Kidney epithelial cell (primary cell): ENCODE results near the gene CALY. TPM values are rescaled to one million over a fixed set of nuclear protein-coding genes. Genes with fewer than 3 reads are reported as not detected.
"Not testable (repeated sequence)": the region's sequence is repeated elsewhere in the genome, so short reads cannot be mapped to it uniquely, and the experiment has no call there.

Experiments used
- DNase-seq: peaks from one replicate; pipeline ENCODE4 v3.0.0-alpha.2; 2010; ENCODE audit warnings: low read depth
- H3K27me3 ChIP-seq: 2 replicates; pipeline ENCODE4 v1.6.0; 2011; ENCODE audit warnings: low read length; ENCODE audit not compliant: control insufficient read depth, insufficient read depth
- H3K36me3 ChIP-seq: 2 replicates; pipeline ENCODE4 v1.5.1; 2011; ENCODE audit warnings: low read length; ENCODE audit not compliant: control insufficient read depth, insufficient read depth
- H3K4me3 ChIP-seq: 2 replicates; pipeline ENCODE4 v1.5.1; 2011; ENCODE audit warnings: low read depth, mild to moderate bottlenecking, control low read depth, low read length
- total RNA-seq: library from RNA; depleted of rRNA; stranded (reverse); fragments of >200 nt; gene quantifications from 2 replicates; pipeline ENCODE4 v1.2.3, GENCODE V29; 2015
- TF ChIP-seq, protein P1 (sequence below): IDR thresholded peaks from 2 replicates; pipeline ENCODE4 v1.5.1; 2011; ENCODE audit warnings: mild to moderate bottlenecking, moderate library complexity, low read length, control low read depth, inconsistent platforms; ENCODE audit not compliant: insufficient read depth, poor library complexity, severe bottlenecking

The CALY gene
- total RNA-seq, 1 donor from 2014 or later: 0.96 TPM

DNA sequence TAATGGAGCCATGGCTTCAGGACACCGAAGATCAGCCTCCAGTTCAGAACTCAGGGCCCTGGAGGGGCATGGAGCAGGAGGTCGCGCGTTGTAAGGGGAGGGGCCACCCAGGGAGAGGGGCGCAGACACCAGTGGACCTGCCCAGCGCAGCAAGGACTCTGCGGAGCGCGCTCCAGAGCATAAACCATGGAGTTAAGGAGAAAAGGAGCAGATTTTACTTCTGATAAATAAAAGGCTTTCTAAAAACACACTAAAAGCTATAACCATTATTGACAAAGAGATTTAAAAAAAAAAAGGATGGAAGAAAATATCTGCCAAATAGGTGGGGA is 10.5 kb downstream of the CALY start:
- H3K36me3 ChIP-seq: no peaks in the 10 kb centered on the region
- peak overlapping the region; percentile 44 for H3K4me3 ChIP-seq
- peaks cover 45% of the 10 kb centered on the region for H3K27me3 ChIP-seq
- DNase-seq: no peak
- TF ChIP-seq, protein P1, sequence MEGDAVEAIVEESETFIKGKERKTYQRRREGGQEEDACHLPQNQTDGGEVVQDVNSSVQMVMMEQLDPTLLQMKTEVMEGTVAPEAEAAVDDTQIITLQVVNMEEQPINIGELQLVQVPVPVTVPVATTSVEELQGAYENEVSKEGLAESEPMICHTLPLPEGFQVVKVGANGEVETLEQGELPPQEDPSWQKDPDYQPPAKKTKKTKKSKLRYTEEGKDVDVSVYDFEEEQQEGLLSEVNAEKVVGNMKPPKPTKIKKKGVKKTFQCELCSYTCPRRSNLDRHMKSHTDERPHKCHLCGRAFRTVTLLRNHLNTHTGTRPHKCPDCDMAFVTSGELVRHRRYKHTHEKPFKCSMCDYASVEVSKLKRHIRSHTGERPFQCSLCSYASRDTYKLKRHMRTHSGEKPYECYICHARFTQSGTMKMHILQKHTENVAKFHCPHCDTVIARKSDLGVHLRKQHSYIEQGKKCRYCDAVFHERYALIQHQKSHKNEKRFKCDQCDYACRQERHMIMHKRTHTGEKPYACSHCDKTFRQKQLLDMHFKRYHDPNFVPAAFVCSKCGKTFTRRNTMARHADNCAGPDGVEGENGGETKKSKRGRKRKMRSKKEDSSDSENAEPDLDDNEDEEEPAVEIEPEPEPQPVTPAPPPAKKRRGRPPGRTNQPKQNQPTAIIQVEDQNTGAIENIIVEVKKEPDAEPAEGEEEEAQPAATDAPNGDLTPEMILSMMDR: no peak

DNA sequence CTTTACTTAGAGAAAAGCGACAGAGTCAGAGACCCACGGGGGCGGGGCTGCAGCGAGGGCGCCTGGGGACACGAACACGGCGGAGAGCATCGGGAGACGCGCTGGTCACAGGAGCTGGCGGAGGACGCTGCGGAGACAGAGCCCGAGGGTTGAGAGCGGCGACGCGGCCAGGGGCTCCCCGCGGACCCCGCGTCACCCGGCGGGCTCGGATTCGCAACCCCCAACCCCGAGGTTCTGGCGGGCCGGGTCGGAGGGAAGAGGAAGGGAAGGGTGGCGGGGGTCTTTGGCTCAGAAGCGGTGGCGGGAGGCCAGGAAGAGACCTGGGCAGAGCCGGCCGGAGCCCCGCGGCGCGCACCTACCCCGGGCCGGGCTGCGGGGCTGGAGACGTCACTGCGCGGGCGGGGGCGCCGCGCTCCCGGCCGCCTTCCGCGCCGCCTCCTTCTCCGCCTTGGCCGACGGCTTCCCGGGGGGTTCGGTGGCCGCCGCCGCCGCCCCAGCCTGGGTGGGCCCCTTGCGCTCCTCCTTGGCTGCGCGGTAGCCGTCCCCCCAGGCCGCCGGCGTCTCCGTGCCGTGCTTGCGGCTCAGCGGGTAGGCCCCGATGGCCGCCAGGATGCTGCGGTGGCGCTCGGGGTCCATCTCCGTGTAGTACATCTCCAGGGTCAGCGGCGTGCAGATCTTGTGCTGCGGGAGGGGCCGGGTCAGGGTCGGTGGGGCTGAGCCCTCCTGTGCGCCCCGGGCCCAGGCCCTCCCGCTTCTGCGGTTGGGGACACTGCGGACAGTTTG is 11.1 kb downstream of the CALY start:
- no peaks in the 10 kb centered on the region for H3K36me3 ChIP-seq
- no peak for DNase-seq
- peak overlapping the region; percentile 44 for H3K4me3 ChIP-seq
- peaks cover 42% of the 10 kb centered on the region for H3K27me3 ChIP-seq
- TF ChIP-seq, protein P1: no peak

DNA sequence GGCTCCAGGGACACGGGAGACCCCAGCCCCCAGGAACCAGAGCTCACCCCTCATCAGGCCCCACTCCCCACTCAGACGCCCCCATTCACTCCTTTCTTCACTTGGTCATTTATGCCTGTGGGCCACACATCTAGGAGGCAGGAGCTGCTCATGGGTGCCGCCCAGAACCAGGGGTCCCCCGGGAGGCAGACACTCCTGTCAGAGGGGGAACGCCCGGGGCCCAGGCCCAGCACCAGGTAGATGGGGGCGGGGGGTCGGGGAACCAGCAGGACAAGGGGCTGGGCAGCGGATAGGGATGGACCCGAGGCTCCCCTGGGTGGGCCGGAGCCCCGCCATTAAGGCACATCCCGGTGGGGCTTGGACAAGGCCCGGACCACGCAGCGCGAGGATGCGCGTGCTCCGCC is 11.8 kb downstream of the CALY start:
- H3K36me3 ChIP-seq: no peaks in the 10 kb centered on the region
- TF ChIP-seq, protein P1: no peak
- peaks cover 42% of the 10 kb centered on the region for H3K27me3 ChIP-seq
- H3K4me3 ChIP-seq: no peak overlapping the region
- DNase-seq: no peak

DNA sequence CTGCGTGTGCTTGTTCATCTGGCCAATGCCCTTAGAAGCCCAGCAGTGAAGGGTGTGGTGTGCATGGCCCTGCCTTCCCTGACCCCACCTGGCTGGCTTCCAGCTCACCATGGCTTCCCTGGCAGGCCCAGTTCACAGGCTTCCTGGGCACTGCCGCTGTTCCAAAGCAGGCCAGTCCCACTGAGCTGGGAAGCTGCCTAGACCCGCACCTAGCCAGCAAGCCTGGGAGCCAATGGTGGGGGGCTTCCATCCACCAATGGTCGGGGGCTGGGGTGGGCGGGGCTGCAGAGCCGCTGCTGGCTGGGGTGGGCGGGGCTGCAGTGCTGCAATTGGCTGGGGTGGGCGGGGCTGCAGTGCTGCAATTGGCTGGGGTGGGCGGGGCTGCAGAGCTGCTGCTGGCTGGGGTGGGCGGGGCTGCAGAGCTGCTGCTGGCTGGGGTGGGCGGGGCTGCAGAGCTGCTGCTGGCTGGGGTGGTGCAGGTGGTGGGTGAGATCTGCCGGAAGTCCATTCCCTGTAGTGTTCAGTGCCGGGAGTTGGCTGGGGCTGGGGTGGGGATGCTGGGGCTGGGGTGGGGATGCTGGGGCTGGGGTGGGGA is 12.4 kb downstream of the CALY start:
- Histone ChIP-seq H3K27me3 (peaks cover 45% of the 10 kb centered on the region), H3K36me3 (no peaks in the 10 kb centered on the region), H3K4me3 (peak overlapping the region; percentile 30)
- TF ChIP-seq, protein P1: no peak
- no peak for DNase-seq

DNA sequence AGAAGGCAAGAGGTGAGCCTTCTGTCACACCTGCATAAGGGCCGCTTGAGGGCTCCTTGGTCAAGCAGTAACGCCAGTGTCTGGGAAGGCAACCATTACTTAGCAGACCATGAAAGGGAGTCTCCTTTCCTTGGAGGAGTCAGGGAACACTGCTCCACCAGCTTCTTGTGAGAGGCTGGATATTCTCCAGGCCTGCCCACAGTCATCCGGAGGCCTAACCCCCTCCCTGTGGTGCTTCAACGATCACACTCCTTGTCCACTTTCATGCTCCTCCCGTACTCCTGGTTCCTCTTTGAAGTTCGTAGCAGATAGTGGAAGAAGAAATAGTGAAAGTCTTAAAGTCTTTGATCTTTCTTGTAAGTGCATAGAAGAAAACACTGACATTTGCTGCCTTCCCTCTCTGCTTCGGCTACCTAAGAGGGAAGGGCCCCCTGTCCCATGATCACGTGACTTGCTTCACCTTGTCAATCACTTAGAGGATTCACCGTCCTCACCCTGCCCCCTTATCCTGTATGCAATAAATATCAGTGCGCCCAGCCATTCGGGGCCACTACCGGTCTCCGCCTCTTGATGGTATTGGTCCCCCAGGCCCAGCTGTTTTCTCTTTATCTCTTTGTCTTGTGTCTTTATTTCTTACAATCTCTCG is 14.5 kb downstream of the CALY start:
- DNase-seq, H3K36me3 ChIP-seq, H3K4me3 ChIP-seq: not testable (repeated sequence)
- peaks cover 30% of the 10 kb centered on the region for H3K27me3 ChIP-seq

DNA sequence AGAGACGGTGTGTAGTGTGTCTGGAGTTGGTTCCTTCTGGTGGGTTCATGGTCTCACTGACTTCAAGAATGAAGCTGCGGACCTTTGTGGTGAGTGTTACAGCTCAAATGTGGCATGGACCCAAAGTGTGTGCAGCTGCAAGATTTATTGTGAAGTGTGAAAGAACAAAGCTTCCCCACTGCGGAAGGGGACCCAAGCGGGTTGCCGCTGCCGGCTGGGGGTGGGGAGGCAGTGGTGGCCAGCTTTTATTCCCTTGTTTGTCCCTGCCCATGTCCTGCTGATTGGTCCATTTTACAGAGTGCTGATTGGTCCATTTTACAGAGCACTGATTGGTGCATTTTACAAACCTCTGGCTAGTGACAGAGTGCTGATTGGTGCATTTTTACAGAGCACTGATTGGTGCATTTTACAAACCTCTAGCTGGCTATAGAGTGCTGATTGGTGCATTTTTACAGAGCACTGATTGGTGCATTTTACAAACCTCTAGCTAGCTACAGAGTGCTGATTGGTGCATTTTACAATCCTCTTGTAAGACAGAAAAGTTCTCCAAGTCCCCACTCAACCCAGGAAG is 15.8 kb downstream of the CALY start:
- H3K27me3 ChIP-seq: peaks cover 18% of the 10 kb centered on the region
- DNase-seq, H3K36me3 ChIP-seq, H3K4me3 ChIP-seq: not testable (repeated sequence)
